ENCODE measurements around the gene CHIT1. TPM values are rescaled to one million over a fixed set of nuclear protein-coding genes. Genes with fewer than 3 reads are reported as not detected.

Gene CHIT1
- total RNA-seq, 4 donors from 2014 or later, result 0.07 to 0.77 TPM; not detected in 2

DNA sequence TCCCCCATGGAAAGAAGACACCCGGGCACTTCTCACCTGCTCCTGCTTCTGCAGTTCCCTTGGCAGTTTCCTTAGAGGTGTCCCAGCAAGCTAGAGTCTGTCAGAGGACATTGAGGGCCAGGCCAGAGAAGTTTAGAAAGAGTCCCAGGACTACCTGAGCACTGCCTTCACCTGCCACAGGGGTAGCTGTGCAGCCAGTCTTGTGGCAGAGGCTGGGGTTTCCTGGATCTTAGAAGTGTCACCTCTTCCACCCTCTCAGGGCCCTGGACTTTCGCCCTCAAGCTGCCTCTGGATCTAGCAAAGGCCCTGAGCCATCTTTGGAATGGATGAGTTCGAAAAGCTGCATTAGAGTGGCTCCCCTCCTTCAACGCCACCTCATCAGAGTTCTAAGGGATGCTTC is 41.0 kb upstream of the CHIT1 start:
- no peak overlapping the region for H3K4me3 ChIP-seq
- peaks cover 4 to 5% of the 10 kb centered on the region in 2 donors for H3K4me1 ChIP-seq
- H3K27ac ChIP-seq, result no peak overlapping the region
- H3K9me3 ChIP-seq, result no peaks in the 10 kb centered on the region
- no peaks in the 10 kb centered on the region for H3K27me3 ChIP-seq
- intact Hi-C loops (cut with DNase I; ENCODE audit: low total_unique reads), result loop anchor here (5.0 kb wide), 3 partner anchors 37 to 217 kb away; partner anchors contain the start of gene BTG2
- no peak for DNase-seq
- TF ChIP-seq, protein P1, sequence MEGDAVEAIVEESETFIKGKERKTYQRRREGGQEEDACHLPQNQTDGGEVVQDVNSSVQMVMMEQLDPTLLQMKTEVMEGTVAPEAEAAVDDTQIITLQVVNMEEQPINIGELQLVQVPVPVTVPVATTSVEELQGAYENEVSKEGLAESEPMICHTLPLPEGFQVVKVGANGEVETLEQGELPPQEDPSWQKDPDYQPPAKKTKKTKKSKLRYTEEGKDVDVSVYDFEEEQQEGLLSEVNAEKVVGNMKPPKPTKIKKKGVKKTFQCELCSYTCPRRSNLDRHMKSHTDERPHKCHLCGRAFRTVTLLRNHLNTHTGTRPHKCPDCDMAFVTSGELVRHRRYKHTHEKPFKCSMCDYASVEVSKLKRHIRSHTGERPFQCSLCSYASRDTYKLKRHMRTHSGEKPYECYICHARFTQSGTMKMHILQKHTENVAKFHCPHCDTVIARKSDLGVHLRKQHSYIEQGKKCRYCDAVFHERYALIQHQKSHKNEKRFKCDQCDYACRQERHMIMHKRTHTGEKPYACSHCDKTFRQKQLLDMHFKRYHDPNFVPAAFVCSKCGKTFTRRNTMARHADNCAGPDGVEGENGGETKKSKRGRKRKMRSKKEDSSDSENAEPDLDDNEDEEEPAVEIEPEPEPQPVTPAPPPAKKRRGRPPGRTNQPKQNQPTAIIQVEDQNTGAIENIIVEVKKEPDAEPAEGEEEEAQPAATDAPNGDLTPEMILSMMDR (IDR thresholded peaks at IDR 0.05), result no peak
- no peak for TF ChIP-seq POLR2A (IDR thresholded peaks at IDR 0.05)
- H3K36me3 ChIP-seq, result no peaks in the 10 kb centered on the region

DNA sequence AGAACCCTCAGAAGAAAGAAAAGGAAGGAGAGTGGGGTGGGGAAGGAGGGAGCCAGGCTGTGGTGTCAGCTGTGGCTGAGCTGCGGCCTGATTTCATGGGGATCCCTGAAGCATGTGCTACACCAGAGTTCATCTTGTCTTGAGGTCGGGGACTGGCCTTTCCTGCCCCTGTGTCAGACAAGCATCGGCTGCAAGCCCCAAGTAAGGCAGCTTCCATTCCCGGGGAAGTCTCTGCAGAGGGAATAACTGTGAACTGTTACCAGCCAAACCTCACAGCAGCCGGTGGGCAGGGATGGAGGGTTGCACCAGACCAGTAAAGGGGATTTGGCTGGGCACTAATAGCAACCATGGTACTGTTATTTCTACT is 40.2 kb upstream of the CHIT1 start:
- Histone ChIP-seq H3K9me3 (no peaks in the 10 kb centered on the region), H3K27me3 (no peaks in the 10 kb centered on the region), H3K36me3 (no peaks in the 10 kb centered on the region), H3K27ac (no peak overlapping the region), H3K4me1 (peaks cover 4 to 5% of the 10 kb centered on the region in 2 donors), H3K4me3 (no peak overlapping the region)
- intact Hi-C loops (cut with DNase I; ENCODE audit: low total_unique reads), result loop anchor here (5.0 kb wide), 3 partner anchors 38 to 218 kb away; partner anchors contain the start of gene BTG2
- TF ChIP-seq, protein P1 (IDR thresholded peaks at IDR 0.05), result no peak
- no peak for TF ChIP-seq POLR2A (IDR thresholded peaks at IDR 0.05)
- DNase-seq, result peak in 1 of 2 donors; percentile 15

DNA sequence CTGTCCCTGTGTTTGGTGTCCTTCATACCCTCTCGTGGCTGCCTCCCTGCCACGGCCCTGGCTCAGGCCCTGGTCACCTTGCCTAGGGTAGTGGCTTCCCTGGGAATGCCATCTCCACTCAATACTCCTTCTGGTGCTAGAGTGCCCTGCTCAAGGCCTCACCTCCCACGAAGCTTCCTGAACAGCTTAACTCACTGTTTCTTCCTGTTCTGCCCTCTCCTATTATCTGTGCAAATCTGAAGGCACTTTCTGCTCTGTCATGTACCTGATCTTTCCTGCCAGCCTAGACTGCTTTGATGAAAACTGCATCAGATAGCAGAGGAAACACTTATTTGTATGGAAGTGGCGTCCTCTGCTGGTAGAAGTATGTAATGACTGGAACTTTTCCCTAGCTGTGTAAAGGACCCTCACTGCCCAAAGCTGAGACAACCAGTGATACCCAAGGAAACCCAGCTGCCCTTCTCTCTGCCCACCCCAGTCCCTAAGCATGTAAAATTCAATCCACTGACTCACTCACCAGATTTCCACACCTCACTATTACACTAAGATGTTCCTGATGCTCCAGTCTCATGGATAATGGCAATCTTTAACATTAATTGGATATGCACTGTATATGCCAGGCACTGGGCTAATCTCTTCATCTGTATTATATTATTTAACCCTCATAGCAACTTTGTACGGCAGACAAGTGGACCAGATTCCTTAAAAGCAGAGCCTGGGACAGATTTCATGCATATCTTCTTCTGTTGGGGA is 39.6 kb upstream of the CHIT1 start:
- Histone ChIP-seq H3K4me3 (no peak overlapping the region), H3K27me3 (no peaks in the 10 kb centered on the region), H3K36me3 (no peaks in the 10 kb centered on the region), H3K27ac (peak overlapping the region; percentile 18 to 28), H3K4me1 (peaks cover 4 to 10% of the 10 kb centered on the region in 2 donors), H3K9me3 (no peaks in the 10 kb centered on the region)
- intact Hi-C loops (cut with DNase I; ENCODE audit: low total_unique reads), result no loop called here
- TF ChIP-seq, protein P1 (IDR thresholded peaks at IDR 0.05), result peak; percentile 82 to 96 (median 90)
- TF ChIP-seq POLR2A (IDR thresholded peaks at IDR 0.05), result no peak
- DNase-seq, result peak in 1 of 2 donors; percentile 55

DNA sequence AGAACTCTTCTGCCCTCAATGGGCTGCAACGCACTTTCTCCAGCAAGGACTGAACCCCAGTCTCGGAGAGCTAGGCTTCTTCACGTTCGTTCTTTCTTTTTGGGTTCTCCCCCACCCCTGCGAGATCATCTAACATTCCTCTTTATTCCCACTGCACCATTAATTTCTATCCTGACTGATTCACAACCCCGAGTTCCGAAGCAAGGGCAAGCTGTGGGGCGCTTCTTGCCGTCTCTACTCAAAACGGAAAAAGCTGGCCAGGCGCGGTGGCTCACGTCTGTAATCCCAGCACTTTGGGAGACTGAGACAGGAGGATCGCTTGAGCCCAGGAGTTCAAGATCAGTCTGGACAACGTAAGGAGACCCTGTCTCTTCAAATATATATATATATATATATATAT is 38.4 kb upstream of the CHIT1 start:
- intact Hi-C loops (cut with DNase I; ENCODE audit: low total_unique reads), result no loop called here

More for the DNA sequence above, 38.4 kb upstream of the CHIT1 start:
- H3K27me3 ChIP-seq, result no peaks in the 10 kb centered on the region
- peak overlapping the region; percentile 86 to 89 for H3K27ac ChIP-seq
- no peaks in the 10 kb centered on the region for H3K36me3 ChIP-seq
- H3K4me3 ChIP-seq, result peak overlapping the region; percentile 45 to 57
- TF ChIP-seq, protein P1 (IDR thresholded peaks at IDR 0.05), result no peak
- TF ChIP-seq POLR2A (IDR thresholded peaks at IDR 0.05), result no peak
- peaks cover 0 to 4% of the 10 kb centered on the region in 2 donors for H3K4me1 ChIP-seq
- peak in 1 of 2 donors; percentile 18 for DNase-seq
- H3K9me3 ChIP-seq, result no peaks in the 10 kb centered on the region

Measured in uterus (tissue), 4 donors.